Activated CD8-positive, alpha-beta memory T cell treated with anti-CD3 and anti-CD28 coated beads, Interleukin-2, amount 50 U/mL, for 24 hours (primary cell): ENCODE results near the gene TEX35.
"Not testable (repeated sequence)": the region's sequence is repeated elsewhere in the genome, so short reads cannot be mapped to it uniquely, and the experiment has no call there.

ENCODE experiments used
- DNase-seq: peaks from one replicate; pipeline ENCODE4 v3.0.0-alpha.2; 2020; ENCODE audit errors: extremely low read depth

The TEX35 gene

DNA sequence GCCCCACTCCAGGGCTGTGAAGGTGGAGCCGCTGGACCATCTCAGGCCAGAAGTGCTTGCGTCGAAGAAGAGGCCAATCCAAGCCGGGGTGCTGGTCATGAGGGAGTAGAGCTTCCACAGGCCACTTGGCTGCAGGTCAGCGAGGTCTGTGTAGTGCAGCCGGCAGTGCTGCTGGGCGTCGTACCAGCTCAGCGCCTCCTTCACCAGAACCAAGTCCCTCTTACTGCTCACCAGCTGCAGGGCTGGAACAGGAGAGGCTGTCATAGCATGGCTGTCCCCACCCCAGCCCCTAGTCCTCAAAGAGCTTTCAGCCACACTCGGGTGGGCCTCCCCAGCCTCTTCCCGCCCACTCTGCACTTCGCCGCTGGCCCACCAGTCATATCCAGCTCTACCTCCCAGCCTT lies 18.3 kb upstream of the TEX35 start:
- DNase-seq = no peak

DNA sequence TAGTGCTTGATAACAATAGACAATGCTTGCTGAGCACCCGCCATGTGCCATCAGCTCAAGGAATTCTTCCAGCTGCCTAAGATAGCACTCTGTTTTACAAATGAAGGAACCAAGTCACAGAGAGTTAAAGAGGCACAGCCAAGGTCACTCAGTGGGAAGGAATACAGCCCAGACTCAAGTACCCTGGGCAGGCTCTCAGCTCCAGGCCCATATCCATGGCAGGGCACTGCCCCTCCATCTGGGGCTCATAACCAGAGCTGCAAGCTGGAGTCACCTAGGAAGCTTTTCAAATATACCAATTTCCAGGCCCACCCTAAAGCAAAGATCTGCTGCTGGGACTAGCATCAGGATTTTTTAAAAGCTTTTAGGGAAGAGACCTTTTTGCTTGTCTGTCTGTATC lies 17.8 kb upstream of the TEX35 start:
- DNase-seq = no peak

DNA sequence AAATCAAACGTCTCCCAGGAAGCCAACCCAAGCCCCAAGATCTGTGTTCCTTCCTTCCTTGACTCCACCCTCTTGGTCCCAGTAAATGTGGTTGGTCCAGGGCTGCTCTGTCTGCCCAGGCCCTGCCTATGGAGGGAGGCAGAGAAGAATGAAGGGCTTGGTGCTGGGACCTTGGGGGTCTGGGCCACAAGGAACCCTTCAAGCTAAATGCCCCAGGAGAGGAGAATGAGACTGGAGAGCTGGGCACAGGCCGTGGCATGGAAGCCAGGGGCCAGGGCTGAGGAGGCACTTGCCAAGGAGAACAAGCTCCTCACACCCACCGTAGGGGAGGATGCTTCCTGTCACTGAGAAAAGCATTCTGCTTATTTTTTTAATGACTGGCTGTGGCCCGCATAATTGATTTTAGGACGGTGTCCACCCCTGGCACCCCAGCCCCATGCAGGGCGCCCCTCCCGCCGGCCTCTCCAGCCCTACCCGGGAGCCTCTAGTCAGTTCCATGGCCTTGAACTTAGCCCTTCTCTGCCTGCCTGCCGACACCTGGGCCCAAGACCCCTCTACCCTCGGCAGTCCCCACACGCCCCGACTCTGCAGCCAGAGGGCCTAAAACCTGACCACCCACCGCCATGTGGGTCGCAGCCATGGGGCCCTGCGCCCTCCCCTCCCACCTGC lies 17.0 kb upstream of the TEX35 start:
- no peak for DNase-seq

DNA sequence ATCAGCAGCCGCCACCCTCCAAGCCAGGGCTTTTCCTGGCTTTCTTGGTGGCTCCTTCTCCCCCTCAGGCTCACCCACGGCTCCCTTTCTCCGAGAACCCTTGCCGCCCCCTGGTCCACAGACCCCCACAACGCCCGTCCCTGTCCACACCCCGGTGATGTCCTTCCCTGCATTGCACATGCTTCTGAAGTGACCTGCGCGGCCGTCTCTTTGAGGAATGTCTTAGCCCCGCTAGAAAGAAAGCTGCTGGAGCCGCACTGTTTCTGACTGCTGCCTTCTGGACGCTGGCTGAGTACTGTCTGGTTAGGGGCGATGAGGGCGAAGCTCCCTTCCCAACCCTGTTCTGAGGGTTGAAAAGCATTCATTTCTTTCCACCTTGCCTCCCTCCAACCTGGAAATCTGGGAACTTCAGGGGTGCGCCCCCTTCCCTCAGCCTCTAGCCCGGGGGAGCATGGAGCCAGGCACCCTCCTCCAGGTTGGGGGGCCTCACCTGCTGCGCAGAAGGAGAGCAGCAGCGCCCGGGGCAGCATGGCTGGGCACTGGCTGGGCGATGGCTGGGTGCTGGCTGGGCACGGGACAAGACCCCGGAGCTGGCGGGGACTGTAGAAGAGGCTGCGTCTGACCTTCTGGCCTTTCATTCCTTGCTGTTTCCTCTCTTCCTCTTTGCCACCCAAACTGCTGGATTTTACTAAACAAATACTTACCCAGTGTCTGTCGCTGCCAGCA lies 16.3 kb upstream of the TEX35 start, which contains the start of gene CLEC20A:
TSS of gene CLEC20A (minus strand) at position 555 of the 726 bp plus-strand sequence. CDS start at position 530, 25 bp downstream.
- no peak for DNase-seq

DNA sequence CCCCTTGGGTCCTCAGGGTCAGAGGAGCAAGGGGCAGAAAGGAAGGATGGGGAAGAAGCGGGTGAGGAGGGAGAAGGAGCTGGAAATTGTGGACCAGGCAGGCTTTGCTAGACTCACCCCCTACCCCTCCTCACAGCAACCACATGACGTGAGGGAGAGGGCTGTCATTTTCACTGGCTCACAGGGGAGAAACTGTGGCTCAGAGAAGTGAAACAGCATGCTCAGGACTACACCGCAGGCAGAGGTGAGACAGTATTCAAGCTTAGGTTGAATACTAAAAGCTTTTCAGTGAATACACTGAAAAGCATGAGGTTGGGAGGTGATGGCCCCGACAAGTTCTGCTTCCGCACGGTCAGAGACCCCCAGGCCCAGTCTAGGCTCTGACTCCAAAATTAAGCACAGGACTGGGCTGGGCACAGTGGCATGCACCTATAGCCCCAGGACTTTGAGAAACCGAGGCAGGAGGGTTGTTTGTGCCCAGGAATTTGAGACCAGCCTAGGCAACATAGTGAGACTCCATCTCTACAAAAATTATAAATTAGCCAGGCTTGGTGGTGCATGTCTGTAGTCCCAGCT lies 14.9 kb upstream of the TEX35 start:
- DNase-seq = no peak

DNA sequence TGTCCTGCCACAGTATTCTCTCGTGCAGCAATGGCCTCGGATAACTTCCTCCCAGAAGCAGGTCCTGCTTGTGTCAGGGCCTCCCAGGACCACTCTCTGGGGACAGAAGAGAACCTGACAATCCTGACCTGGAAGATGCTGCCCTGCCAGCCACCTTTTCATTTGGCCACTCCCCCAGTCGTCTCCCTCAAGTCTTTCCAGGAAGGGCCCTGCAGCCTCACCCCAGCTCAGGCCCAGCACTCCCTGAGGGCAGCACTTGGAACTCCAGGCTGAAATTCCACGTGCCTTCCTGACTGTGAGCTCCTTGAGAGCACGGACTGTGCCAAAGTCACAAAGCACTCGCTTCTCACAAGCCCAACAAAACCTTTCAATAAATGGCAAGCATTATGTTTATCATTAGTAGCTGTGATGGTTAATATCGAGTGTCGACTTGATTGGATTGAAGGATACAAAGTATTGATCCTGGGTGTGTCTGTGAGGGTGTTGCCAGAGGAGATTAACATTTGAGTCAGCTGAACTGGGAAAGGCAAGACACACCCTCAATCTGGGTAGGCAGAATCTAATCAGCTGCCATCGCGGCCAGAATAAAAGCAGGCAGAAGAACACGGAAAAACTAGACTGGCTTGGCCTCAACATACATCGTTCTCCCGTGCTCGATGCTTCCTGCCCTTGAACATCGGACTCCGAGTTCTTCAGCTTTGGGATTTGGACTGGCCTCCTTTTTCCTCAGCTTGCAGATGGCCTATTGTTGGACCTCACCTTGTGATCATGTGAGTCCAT lies 13.8 kb upstream of the TEX35 start:
- no peak for DNase-seq

DNA sequence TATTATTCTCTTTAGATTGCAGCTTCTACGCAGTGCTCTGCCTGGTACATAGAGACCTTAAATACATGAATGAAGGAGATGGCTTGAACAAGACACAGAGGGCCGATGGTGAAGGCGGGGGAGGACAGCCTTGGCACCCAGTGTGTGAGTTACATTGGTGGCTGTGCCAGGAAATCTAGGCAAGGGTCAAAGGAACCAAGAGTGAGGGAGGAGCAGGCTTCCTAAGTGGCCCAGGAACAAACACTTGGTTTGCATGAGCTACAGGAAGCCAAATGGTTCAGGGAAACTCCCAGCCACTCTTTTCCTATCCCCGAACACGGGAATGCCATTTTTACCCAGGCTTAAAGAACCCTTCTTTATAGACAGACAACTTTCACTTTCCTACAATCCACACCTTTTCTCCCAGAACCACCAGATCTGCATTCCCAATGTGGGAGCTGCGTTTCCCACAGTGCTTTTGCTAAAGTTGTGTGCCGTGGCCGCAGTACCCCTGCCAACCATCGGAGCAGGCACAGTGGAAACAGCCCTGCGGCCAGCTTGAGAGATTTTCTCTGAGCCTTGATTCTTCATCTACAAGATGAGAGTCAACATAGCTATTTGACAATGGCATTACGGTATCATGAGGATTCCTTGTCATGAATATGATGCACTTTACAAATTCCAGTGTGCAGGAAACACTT lies 12.7 kb upstream of the TEX35 start:
- no peak for DNase-seq

DNA sequence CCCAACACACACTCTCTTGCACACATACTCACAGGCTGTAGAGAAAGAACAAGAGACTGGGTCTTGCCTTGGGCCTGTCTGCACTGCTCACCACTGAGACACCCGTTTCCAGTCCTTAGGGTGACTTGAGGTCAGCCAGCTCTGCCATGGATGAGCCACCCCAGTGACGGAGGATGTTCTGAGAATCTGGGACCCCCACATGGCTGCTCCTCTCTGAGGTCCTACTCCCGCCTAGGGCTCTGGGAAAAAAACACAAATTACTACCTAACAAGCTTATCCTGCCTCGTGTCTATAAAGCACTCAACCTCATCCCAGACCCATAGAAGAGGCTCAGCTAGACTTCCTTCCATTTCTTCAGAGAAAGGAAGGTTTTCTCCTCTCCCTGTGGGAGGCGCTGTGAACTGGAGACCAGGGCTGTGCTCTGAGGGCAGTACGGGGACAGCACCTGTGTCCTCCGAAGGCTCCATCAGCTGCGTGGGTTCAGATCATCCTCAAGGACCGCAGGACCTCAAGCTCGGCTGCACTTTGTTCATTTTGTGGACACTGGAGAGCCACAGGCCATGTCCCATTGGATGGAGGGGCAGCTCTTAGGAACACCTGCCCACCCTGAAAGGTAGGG lies 11.9 kb upstream of the TEX35 start:
- no peak for DNase-seq

DNA sequence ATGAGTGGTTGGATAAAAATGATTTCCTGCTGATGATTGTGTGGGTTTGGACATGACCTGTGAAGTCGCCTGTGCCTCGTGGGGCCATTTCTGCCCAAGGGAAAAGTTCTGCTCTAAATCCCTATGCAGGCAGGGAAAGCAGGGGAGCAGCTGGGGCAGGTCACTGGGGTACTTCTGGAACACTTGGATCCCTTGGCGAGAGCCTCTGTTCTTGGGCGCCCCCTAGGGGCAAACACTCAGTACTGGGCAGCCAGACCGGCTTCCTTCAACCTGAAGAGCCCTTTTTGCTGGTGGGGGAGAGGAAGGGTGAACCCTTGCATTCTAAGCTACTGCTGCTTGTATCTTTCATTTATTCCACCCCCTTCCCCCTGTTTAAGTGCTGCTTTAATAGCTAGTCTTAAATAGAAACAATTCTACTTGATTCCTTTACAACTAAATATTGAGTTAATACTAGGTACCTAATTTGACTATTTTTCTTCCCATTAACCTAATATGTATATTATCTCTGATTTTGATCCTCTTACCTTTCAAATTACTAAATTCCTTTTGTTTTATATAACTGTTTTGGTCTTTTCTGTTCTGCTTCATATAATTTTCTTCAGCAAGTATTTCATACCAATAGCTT lies 11.1 kb upstream of the TEX35 start:
- DNase-seq = no peak

DNA sequence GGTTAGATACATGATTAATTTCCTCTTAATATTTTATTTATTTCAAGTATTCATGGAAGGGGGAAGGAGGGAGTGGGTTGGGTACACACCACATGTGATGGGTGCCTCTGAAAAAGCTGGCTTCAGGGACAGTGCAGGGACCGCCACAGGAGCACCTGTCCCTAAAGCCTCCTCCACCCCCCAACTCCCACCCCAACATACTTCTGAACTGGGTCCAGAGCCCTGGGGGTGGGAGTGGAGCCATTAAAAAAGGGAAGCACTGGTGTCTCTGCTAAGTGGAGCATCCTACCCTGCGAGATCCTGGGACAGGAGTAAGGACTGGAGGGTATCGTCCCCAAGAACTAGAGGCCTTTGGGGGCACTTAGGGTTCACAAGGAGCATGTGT lies 10.6 kb upstream of the TEX35 start:
- DNase-seq = no peak

DNA sequence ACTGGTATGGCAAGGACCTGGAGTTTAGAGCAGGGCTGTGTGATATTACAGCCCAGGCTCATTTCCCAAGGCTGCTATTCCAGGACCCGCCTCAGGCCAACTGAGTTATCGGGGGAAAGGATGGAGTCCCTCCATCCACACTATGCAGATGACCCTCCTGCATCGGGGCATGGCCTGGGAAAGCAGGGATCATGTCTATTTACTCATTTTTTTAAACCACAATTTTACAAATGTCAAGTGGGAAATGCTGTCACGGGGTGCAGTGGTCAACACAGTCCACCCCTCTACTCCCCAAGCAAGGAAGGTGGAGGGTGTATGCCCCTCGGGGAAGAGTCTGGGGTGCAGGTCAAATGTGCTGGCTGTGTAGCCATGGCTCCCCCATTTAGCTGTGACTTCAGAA lies 10.1 kb upstream of the TEX35 start:
- DNase-seq = no peak

DNA sequence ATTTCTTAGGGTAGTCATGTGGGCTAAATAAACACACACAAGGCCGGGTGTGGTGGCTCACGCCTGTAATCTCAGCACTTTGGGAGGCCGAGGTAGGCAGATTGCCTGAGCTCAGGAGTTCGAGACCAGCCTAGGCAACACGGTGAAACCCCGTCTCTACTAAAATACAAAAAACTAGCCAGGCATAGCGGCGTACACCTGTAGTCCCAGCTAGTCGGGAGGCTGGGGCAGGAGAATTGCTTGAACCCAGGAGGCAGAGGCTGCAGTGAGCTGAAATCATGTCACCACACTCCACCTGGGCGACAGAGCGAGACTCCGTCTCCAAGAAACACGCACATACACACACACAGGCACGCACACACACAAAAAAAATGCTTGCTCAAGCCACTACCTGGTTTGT lies 9.6 kb upstream of the TEX35 start:
- DNase-seq = not testable (repeated sequence)

DNA sequence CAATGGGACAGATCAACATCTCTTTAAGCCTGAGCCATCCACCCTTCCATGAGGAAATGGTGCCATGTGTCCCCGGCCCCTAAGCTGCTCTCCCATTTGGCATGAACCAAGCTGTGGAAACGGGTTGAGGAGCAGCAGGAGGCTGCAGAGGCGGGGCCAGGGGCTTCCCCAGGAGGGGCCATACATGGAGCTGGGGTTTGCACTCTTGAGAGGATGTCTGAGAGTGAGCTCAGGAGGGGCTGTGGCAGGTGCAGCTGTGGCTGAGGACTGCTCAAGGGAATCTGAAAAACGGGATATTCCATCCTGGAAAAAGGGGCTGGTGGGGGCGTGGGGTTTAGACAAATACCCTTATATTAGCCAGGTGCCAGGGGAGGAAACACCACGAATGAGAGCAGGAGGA lies 9.1 kb upstream of the TEX35 start:
- no peak for DNase-seq

DNA sequence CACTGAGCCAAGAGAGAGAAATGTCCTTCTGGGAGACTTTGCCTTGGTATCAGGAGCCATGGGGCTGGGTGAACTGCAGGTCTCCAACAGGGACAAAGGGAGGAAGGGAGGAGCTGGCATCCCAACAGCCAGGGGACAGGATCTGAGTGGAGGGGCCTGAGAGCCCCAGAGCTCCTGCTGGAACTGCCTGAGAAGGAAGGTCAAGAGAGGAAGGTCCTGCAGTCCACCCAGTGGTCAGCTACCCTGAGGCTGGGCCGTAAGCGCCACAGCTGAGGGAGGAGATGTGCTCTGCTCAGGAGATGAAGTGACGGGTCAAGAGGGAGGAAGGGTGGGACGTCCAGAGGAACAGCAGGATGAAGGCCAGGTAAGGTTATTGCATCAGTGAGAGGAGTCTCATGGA lies 8.6 kb upstream of the TEX35 start:
- no peak for DNase-seq

DNA sequence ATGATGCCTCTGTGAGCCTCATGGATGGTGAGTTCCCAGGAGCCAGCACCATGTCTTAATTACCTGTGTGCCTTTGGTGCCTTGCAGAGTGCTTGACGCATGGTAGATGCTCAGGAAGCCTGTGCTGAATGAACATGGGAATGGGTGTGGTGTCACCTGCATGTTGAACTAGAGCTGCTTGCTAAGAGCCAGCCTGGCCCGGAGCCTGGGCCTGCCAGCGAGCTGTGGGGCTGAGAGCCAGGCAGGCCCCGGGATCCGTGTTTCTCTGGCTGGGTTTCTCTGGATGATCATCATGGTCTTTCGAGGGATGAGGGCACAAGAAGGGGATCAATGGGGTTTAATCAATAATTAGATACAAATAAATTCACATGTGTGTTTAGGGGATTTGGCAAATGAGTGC lies 6.7 kb upstream of the TEX35 start:
- DNase-seq = no peak

DNA sequence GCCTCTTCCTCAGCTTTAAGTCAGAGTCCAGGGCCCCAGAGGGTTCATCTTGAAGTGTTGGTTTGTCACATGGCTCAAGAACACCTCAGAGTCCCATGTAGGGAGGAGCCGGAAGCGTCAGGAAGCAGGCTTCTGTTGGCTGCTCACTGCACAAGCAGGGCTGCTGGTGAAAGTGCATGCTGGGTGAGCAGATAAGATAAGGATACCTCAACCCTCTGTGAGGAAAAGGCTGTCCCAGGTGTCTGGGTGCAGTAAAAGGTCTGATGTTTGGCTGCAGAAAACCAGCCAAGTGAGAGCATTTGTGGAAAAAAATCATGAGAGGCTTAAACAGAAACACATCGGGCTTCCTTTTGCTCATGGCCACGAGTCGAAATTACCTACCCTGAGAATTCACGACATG lies 6.2 kb upstream of the TEX35 start:
- DNase-seq = no peak

DNA sequence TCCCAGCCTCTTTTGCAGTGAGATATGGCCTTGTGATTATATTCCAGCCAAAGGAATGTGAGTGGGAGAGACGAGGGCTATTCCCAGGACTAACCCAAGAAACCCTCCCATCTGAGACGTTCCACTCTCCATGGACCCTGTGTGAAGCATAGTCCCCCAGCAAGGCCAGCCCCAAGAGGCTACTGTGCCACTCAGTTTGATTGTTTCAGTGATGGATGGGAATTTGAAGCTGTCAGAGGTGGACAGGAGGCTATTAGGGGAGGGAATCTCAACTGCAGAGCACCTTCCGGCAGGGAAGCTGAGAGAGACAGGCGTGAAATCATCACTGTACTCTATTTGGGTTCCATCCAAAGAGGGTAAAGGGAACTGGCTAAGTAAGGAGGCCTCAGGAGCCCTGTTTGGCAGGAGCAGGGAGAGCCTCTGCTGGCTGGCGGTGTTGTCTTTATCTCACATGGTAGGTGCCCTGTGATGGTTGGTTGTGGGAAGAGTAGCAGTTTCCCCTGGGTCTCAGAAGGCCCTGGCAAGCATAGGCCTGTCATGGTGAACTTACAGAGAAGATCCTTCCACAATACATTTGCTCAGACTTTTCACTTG lies 3.4 kb upstream of the TEX35 start:
- DNase-seq = no peak

DNA sequence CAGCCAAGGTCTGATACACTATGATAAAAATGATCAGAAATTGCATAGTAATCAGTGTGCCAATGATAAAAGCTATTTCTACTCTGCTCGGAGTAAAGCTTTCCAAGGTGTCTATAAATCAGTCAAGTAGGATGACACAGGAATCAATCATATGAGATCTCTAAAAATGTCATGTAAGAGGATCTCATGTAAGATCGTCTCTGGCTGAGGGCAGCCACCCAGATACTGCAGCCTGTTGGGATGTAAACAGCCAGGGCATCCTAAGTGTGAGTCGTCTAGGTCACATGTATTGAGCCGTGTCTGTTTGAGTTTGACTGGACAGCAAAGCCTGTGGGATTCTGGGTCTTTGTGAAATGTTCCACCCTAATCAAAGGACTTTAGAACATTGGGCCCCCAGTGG lies 2.8 kb upstream of the TEX35 start:
- no peak for DNase-seq

DNA sequence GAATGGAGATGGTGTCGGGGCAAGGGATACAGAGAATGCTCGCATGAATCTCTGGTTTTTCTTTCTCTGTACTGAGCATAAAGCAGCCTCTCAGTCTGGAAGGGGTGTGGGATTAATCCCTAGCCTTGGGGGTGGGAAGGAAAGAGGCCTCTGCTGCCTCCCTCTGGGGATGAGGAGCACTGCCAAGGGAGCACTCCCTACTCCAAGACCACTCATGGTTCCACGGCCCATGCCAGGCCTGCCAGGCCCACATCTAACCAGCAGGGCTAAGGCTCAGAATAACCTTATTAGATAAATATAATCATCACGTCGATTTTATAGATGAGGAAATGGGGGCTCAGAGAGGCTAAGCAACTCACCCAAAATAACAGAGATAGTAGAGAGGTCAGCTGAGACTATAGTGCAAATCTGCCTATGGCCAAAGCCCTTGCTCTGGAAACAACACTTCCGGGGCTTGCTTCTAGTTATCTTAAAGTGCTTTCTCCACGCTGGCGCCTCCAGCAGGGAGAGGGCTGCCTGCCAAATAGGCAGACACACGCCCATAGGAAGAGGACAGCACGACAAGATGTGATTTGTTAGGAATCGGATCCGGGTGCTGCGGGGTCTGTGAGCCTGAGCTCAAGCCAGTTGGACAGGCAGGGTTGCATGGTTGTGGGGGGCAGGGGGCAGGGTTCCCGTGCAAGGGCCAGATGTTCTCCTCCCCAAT lies 522 bp downstream of the TEX35 start:
- DNase-seq = no peak

DNA sequence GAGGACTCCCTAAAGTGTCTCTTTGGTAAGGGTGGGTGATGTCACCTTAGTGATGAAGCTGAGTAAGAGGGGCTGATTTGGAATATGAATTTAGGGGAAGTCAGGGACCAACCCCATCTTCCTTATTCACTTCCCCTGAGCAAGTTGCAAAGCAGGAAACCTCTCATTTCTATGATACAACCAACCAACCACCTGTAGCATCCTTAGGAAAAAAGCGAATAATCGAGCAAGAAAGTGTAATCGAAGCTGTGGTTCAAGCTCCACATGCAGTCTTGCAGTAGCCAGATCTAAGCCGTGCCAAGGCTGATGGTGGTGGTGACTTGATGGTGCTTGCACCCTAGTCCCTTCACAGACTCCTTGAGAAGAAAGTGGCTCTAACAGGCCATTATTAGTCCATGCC lies 3.2 kb downstream of the TEX35 start:
- no peak for DNase-seq
